ENCODE data around the gene DOCK4. TPM values are rescaled to one million over a fixed set of nuclear protein-coding genes. Genes with fewer than 3 reads are reported as not detected.
A peak's percentile ranks its signal among the peaks of the same experiment; 100 is the strongest.

Gene DOCK4
- total and polyA plus RNA-seq, 2 experiments from 2014 or later, result 2.1 to 5.0 TPM

DNA sequence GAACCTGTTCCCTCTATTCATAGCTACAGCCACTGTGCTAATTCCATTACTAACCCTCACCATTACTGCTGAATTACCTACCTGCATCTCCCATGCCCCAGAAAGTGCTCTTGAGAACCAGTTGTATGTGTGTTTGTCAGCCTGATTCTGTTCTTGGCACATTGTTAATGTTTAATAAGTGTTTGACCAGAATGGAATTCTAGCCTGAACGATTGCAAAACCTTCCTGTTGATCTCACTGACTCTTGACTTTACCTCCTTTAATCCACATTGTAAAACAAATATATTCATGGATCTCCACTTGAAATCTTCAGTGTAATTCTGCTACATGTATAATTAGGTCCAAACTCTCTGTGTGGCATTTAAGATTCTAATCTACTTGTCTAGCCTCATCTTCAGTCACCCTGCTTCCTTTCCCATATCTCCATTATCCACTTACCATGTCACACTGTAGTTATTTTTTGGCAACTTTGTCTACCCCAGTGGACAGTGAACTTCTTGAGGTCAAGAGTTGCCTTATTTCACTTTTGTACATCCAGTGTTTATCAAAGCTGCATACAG is 5.2 kb upstream of the DOCK4 start:
- in situ Hi-C loops (cut with MboI), result no loop called here
- no peaks in the 10 kb centered on the region for H3K36me3 ChIP-seq (ENCODE audit: low read depth)
- TF ChIP-seq EZH2 (IDR thresholded peaks at IDR 0.05; ENCODE audit: insufficient read depth, poor library complexity, severe bottlenecking) (no peak), EZH2phosphoT487 (IDR thresholded peaks at IDR 0.05; ENCODE audit: insufficient read depth, low read depth) (no peak)
- H3K79me2 ChIP-seq (ENCODE audit: insufficient read depth), result peaks cover 96% of the 10 kb centered on the region
- H3K9me3 ChIP-seq (ENCODE audit: low read depth), result no peaks in the 10 kb centered on the region
- 17 to 28% methylated on average over 1 of the region's 1 CpG for WGBS, 2 experiments (ENCODE audit: low coverage in 1 of 2, low lambda C conversion rate in 2 of 2, missing lambda C conversion rate in 2 of 2)
- DNase-seq, result peak; percentile 71
- peaks cover 14% of the 10 kb centered on the region; the same call in 1 of the 2 replicates for H3F3A ChIP-seq (ENCODE audit: insufficient read depth)
- H3K9ac ChIP-seq, result no peak overlapping the region
- H3K4me2 ChIP-seq (ENCODE audit: unreplicated experiment), result peak overlapping the region; percentile 53
- H3K27me3 ChIP-seq (replicated peaks; ENCODE audit: insufficient read depth), result no peaks in the 10 kb centered on the region
- H3K9me2 ChIP-seq (ENCODE audit: insufficient read depth), result no peaks in the 10 kb centered on the region
- peaks cover 24% of the 10 kb centered on the region for H3K4me1 ChIP-seq (ENCODE audit: insufficient read depth)
- peaks cover 10% of the 10 kb centered on the region; the same call in 1 of the 2 replicates for H4K20me1 ChIP-seq (ENCODE audit: insufficient read depth)
- no peak overlapping the region for H3K4me3 ChIP-seq
- no peak overlapping the region for H2AFZ ChIP-seq
- 0 out of 2 replicates have a peak overlapping the region, but pooled peaks have one; percentile 1 for H3K27ac ChIP-seq

DNA sequence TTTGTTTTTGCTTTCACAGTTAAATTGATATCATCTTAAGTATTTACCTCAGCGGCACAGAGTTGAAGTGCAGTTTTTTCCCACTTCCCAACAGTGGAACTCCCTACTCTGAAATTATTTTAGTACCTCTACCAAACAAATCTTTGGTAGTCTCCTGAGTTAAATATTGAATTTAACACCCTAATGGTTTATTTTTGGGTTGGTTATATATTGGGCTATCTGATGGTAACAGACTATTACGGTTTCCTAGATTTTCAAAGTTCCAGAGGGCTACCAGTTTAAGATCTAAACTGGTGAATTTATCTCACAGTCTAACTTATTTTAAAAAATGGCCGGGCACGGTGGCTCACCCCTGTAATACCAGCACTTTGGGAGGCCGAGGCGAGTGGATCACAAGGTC is 1.6 kb upstream of the DOCK4 start:
- Histone ChIP-seq H3K9me3 (ENCODE audit: low read depth) (no peaks in the 10 kb centered on the region), H3K4me3 (peak overlapping the region; percentile 97; the same call in 1 of the 2 replicates), H3K79me2 (ENCODE audit: insufficient read depth) (peaks cover 73% of the 10 kb centered on the region), H3K9me2 (ENCODE audit: insufficient read depth) (no peaks in the 10 kb centered on the region), H3K4me1 (ENCODE audit: insufficient read depth) (peaks cover 28% of the 10 kb centered on the region), H3F3A (ENCODE audit: insufficient read depth) (peaks cover 13% of the 10 kb centered on the region; the same call in 1 of the 2 replicates), H4K20me1 (ENCODE audit: insufficient read depth) (peaks cover 5% of the 10 kb centered on the region; the same call in 1 of the 2 replicates), H3K4me2 (ENCODE audit: unreplicated experiment) (peak overlapping the region; percentile 97), H3K27ac (no peak overlapping the region), H2AFZ (no peak overlapping the region), H3K36me3 (ENCODE audit: low read depth) (no peaks in the 10 kb centered on the region), H3K9ac (no peak overlapping the region; the same call in 1 of the 2 replicates), H3K27me3 (replicated peaks; ENCODE audit: insufficient read depth) (no peaks in the 10 kb centered on the region)
- WGBS, 2 experiments (ENCODE audit: low coverage in 1 of 2, low lambda C conversion rate in 2 of 2, missing lambda C conversion rate in 2 of 2), result 98 to 99% methylated on average over 6 of the region's 6 CpGs
- DNase-seq, result no peak
- TF ChIP-seq EZH2phosphoT487 (IDR thresholded peaks at IDR 0.05; ENCODE audit: insufficient read depth, low read depth), result no peak
- no peak for TF ChIP-seq EZH2 (IDR thresholded peaks at IDR 0.05; ENCODE audit: insufficient read depth, poor library complexity, severe bottlenecking)
- in situ Hi-C loops (cut with MboI), result no loop called here

DNA sequence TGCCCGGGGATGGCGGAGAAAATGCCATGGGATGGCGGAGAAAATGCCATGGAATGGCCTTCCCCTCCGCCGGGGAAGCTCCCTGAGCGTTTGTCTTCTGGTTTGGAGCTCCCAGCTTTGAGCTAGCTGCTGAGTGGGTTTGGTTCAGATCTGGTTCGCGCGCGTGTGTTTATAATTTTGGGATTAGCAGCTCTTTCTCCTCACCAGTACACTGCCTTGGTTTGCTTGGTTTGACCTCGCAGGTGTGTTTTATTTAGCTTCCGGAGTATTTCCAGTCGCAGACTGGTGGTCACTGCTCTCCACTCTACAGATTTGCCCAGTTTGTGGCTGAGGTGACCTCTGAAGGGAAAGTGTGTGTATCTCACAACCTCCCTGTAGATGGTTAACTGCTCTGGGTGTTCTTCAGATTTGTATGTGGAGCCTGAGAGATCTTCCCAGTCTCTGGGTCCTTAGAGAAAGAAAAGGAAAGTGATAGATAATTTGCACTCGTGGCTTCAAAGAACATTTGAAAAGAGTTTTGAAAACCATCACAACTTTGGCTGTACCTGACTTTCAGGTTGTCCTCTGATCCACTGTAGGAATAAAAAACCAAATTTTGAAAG is 893 bp upstream of the DOCK4 start:
- in situ Hi-C loops (cut with MboI), result no loop called here
- Histone ChIP-seq H3K27me3 (replicated peaks; ENCODE audit: insufficient read depth) (no peaks in the 10 kb centered on the region), H3K9me2 (ENCODE audit: insufficient read depth) (no peaks in the 10 kb centered on the region), H3K36me3 (ENCODE audit: low read depth) (no peaks in the 10 kb centered on the region), H3K4me2 (ENCODE audit: unreplicated experiment) (peak overlapping the region; percentile 97), H3K27ac (peak overlapping the region; percentile 50), H2AFZ (peak overlapping the region; percentile 99), H3K9ac (peak overlapping the region; percentile 88), H3K4me3 (peak overlapping the region; percentile 97), H3K9me3 (ENCODE audit: low read depth) (no peaks in the 10 kb centered on the region), H4K20me1 (ENCODE audit: insufficient read depth) (peaks cover 5% of the 10 kb centered on the region; the same call in 1 of the 2 replicates), H3K4me1 (ENCODE audit: insufficient read depth) (peaks cover 21% of the 10 kb centered on the region), H3F3A (ENCODE audit: insufficient read depth) (peaks cover 7% of the 10 kb centered on the region; the same call in 1 of the 2 replicates), H3K79me2 (ENCODE audit: insufficient read depth) (peaks cover 71% of the 10 kb centered on the region)
- peak; percentile 58 for DNase-seq
- TF ChIP-seq EZH2 (IDR thresholded peaks at IDR 0.05; ENCODE audit: insufficient read depth, poor library complexity, severe bottlenecking) (no peak), EZH2phosphoT487 (IDR thresholded peaks at IDR 0.05; ENCODE audit: insufficient read depth, low read depth) (no peak)
- WGBS, 2 experiments (ENCODE audit: low coverage in 1 of 2, low lambda C conversion rate in 2 of 2, missing lambda C conversion rate in 2 of 2), result 1% methylated on average over 14 of the region's 14 CpGs

- Histone ChIP-seq H3K36me3 (ENCODE audit: low read depth) (no peaks in the 10 kb centered on the region), H3K27ac (peak overlapping the region; percentile 44), H3K9me3 (ENCODE audit: low read depth) (no peaks in the 10 kb centered on the region), H3K27me3 (replicated peaks; ENCODE audit: insufficient read depth) (no peaks in the 10 kb centered on the region), H2AFZ (peak overlapping the region; percentile 95), H3K4me1 (ENCODE audit: insufficient read depth) (peaks cover 20% of the 10 kb centered on the region; the same call in 1 of the 2 replicates), H3K79me2 (ENCODE audit: insufficient read depth) (peaks cover 60% of the 10 kb centered on the region), H4K20me1 (ENCODE audit: insufficient read depth) (no peaks in the 10 kb centered on the region), H3F3A (ENCODE audit: insufficient read depth) (peaks cover 11% of the 10 kb centered on the region; the same call in 1 of the 2 replicates), H3K9ac (peak overlapping the region; percentile 71), H3K9me2 (ENCODE audit: insufficient read depth) (no peaks in the 10 kb centered on the region), H3K4me3 (peak overlapping the region; percentile 97), H3K4me2 (ENCODE audit: unreplicated experiment) (peak overlapping the region; percentile 93)
- 1% methylated on average over 67 to 68 of the region's 69 CpGs for WGBS, 2 experiments (ENCODE audit: low coverage in 1 of 2, low lambda C conversion rate in 2 of 2, missing lambda C conversion rate in 2 of 2)
- in situ Hi-C loops (cut with MboI), result no loop called here
- TF ChIP-seq EZH2 (IDR thresholded peaks at IDR 0.05; ENCODE audit: insufficient read depth, poor library complexity, severe bottlenecking), result no peak
- peak; percentile 73 for DNase-seq
Measured at GRCh38 chr7:112205343-112206237, 609 bp downstream of the DOCK4 start.
